Measurements from ENCODE around the gene SLC11A2.
"Not testable (repeated sequence)": the region's sequence is repeated elsewhere in the genome, so short reads cannot be mapped to it uniquely, and the experiment has no call there.

SLC11A2 gene

DNA sequence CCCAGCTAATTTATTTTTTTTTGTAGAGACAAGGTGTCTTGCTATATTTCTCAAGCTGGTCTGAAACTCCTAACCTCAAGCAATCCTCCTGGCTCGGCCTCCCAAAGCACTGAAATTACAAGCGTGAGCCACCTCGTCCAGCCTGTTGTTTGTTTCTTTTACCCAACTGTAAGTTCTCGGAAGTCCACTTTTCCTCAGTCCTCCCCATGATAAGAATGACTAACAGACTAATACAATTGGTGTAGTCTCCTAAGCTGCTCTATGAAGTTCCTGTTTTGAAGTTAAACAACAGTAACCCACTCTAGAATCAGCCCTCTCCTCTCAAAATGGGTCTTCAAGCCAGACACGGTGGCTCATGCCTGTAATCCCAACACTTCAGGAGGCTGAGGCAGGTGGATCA, 37.3 kb downstream of the SLC11A2 start:
- no peak for DNase-seq

- no peak for DNase-seq
Measured at GRCh38 chr12:50988051-50988450, 38.1 kb downstream of the SLC11A2 start.

GRCh38 chr12:50986966-50987737, 39.0 kb downstream of the SLC11A2 start:
- DNase-seq = no peak

- no peak for DNase-seq
Measured at GRCh38 chr12:50985322-50985721, 40.9 kb downstream of the SLC11A2 start.

GRCh38 chr12:50984586-50985298, 41.4 kb downstream of the SLC11A2 start:
- no peak for DNase-seq

DNA sequence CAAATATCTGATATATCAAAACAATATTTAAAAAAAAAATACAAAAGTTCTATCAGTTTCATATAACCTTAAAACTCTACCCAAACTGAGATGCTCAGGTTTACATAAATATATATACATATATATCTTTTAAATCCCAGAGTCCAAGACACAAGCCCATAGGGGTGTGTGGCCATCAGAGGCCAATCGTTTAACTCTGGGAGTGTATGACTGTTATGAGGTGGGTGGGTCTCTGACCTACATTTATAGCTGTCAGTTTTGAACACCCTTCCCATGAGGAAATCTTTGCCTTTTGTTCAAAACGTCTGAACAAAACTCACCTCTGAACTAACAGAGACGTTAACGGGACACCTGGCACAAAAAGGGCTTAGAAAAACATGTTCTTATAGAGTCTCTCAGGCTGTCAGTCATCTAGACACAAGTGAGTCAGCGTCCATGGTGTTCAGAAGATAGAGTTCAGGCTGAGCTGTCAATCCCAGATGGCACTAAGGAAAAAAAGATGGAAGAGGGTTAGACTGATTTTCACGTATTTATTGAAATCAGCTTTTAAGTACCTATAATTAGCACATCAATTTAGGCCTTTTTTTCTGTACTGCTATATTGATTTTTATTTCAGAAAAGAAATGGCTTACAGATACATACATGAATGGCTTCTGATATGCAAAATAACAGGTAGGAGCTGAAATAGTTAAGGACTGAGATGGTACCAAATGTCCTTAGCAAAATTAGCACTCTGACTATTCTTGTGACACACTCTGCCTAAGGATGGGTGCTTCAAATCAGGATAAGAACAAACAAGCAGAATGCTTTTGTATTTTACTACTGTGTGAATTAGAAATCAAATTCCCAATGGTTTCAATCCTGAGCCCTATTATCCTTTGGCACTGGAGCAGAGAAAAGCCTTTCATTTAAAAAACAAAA, 44.6 kb downstream of the SLC11A2 start:
- DNase-seq = no peak

- no peak for DNase-seq
Measured at GRCh38 chr12:50980545-50980944, 45.6 kb downstream of the SLC11A2 start.

- no peak for DNase-seq
Measured at GRCh38 chr12:50979369-50980052, 46.7 kb downstream of the SLC11A2 start.

- no peak for DNase-seq
Measured at GRCh38 chr12:50971946-50972345, 54.2 kb downstream of the SLC11A2 start.

- DNase-seq = no peak
Measured at GRCh38 chr12:50964432-50964831, 61.8 kb downstream of the SLC11A2 start.

GRCh38 chr12:50961708-50962107, 64.5 kb downstream of the SLC11A2 start:
- DNase-seq = no peak

DNA sequence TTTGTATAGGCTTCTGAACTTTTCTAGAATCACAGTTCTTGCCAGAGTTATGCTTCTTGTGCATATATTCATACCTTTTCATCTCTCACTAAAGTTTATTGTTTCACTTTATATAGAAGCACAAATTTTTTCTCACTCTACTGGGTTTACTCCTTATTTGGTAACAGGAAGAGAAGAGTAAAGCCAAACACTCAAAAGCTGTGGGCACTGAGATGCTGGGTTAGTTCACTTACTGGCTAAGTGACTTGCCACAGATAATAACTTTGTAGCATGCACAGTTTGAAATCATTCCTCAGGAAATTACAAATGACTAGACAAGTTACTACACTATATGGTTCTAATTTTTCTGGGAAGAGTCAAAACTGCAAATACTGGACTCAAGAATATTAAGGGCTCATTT, 66.1 kb downstream of the SLC11A2 start:
- DNase-seq = no peak

DNA sequence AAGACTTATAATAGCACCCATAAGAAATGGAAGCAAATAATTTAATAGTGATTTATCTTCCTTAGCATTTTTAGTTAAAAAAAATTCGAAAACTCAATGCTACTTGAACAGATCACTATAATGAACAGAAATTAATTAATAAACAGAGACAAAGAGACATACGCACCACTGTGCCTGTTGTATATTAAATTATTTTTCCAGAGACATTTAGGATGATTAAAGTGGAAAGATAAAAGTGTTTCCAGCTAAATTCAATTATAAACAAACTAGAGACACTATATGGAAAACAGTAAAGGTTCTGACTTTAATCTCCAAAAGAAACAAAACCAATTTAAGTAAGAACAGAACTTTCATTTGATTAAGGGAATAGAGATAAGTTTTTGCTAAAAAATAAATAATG, 70.5 kb downstream of the SLC11A2 start:
- no peak for DNase-seq

GRCh38 chr12:50955288-50955687, 70.9 kb downstream of the SLC11A2 start:
- DNase-seq = no peak

DNA sequence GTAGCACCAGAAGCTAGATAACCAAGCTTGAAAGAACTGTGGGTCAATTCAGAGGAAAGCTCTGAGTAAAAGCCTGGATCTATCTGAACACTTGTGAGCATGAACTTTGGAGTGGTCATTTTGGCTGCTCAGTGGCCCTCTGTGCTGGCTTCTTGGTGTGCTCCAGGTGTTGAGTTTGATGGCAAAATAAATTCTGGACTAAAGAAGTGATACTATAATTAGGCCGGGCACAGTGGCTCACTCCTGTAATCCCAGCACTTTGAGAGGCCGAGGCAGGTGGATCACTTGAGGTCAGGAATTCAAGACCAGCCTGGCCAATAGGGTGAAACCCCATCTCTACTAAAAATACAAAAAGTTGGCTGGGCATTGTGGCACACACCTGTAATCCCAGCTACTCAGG, 71.4 kb downstream of the SLC11A2 start:
- not testable (repeated sequence) for DNase-seq

DNA sequence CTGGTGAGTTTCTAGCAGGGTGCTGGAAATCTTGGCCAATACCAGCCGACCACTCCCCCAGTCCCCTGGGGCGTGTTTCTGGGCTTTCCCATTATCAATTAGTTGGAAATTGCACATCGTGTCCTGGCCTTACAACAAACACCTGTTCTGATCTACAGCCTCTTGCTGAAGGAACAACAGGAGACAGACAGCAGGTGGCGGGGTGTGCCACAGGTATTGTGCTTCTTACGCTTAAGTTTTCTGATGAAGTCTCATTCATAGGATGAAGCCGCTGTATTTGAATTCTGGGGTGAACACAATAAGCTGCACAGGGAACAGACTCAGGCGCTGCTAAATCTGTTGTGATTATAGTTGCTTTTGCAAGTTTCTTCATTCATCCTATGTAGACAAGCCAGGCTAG, 73.1 kb downstream of the SLC11A2 start:
- no peak for DNase-seq

GRCh38 chr12:50952510-50952909, 73.7 kb downstream of the SLC11A2 start, which contains the start of gene HIGD1C:
Gene HIGD1C (plus strand): TSS chr12:50952544. CDS start chr12:50953999, 1,455 bp downstream.
- no peak for DNase-seq

DNA sequence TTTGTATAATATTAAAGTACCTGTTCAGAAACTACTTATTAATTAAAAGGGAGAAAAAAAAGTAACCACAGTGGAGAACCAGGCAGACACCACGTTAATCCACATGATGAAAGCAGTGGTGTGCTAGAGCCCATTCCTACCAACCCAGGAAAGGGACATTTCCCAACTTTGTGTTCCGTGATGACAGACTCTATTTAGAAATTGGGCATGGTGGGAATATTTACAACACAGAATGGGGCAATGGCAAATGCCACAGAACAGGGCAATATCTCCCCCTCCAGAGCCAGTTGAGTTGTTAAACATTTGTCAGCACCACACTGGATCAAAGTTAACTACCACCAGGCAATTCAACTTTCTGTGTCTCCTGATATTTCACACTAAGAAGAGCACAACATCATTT, 75.1 kb downstream of the SLC11A2 start:
- DNase-seq = no peak

- no peak for DNase-seq
Measured at GRCh38 chr12:50949801-50950302, 76.3 kb downstream of the SLC11A2 start.

- DNase-seq = no peak
Measured at GRCh38 chr12:50948798-50949197, 77.4 kb downstream of the SLC11A2 start.

GRCh38 chr12:50947933-50948626, 78.1 kb downstream of the SLC11A2 start:
- DNase-seq = no peak

DNA sequence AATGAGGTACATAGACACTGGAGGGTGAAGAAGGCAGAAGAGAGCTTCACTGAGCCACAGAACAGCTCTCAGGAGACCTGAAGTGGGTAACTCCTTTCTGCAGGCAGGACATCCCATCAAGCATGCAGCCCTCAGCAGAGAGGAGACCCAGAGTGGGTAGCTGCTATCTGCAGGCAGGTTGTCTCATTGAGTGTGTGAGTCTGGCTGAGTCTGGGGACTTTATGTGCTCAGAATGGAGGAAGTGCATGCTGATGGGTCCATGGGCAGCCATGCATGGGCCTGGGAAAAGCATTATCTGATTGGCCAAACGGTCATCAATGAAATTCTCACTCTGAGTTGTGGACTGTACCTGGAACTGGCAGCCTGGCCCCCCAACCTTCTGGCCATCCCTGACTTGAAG, 88.5 kb downstream of the SLC11A2 start:
- no peak for DNase-seq

Data from GDM1 (cell line).